ENCODE measurements around the gene HDAC11. TPM values are rescaled to one million over a fixed set of nuclear protein-coding genes. Genes with fewer than 3 reads are reported as not detected.

HDAC11 gene
- total and polyA plus RNA-seq, 4 experiments from 2014 or later, result 5.0 to 8.8 (median 7.4) TPM

GRCh38 chr3:13529196-13530112 lies 49.3 kb downstream of the HDAC11 start:
- no peaks in the 10 kb centered on the region for H3K36me3 ChIP-seq (ENCODE audit: insufficient read depth, low read length)
- CTCF ChIA-PET (ENCODE audit: partially characterized antibody), result no interaction called here
- H3K4me3 ChIP-seq (ENCODE audit: low read length in 2 of 2), result no peak overlapping the region
- H3K4me1 ChIP-seq (ENCODE audit: insufficient read depth, low read length), result no peaks in the 10 kb centered on the region
- no peaks in the 10 kb centered on the region for H3K36me3 Mint-ChIP-seq
- peaks cover 4 to 5% of the 10 kb centered on the region in 2 donors for H3K27me3 Mint-ChIP-seq
- intact Hi-C loops (cut with micrococcal nuclease), result no loop called here
- H3K27ac Mint-ChIP-seq, result no peak overlapping the region
- POLR2A ChIA-PET (ENCODE audit: partially characterized antibody), result no interaction called here
- no peaks in the 10 kb centered on the region for H3K27me3 ChIP-seq (ENCODE audit: insufficient read depth, low read length)
- H3K9me3 Mint-ChIP-seq, result no peaks in the 10 kb centered on the region
- no peaks in the 10 kb centered on the region for H3K4me1 Mint-ChIP-seq
- no peaks in the 10 kb centered on the region for H3K9me3 ChIP-seq (ENCODE audit: control insufficient read depth in 1 of 2, low read length in 2 of 2)
- H3K27ac ChIP-seq (ENCODE audit: low read depth, low read length), result no peak overlapping the region
- no peak overlapping the region for H3K4me3 Mint-ChIP-seq
- no peak for DNase-seq

- no peaks in the 10 kb centered on the region for H3K9me3 Mint-ChIP-seq
- no peak overlapping the region for H3K4me3 Mint-ChIP-seq
- peaks cover 4 to 9% of the 10 kb centered on the region in 2 donors for H3K27me3 Mint-ChIP-seq
- DNase-seq, result no peak
- CTCF ChIA-PET (ENCODE audit: partially characterized antibody), result no interaction called here
- H3K27ac Mint-ChIP-seq, result no peak overlapping the region
- no peaks in the 10 kb centered on the region for H3K36me3 ChIP-seq (ENCODE audit: insufficient read depth, low read length)
- no peak overlapping the region for H3K4me3 ChIP-seq (ENCODE audit: low read length in 2 of 2)
- H3K4me1 Mint-ChIP-seq, result no peaks in the 10 kb centered on the region
- POLR2A ChIA-PET (ENCODE audit: partially characterized antibody), result no interaction called here
- H3K36me3 Mint-ChIP-seq, result no peaks in the 10 kb centered on the region
- intact Hi-C loops (cut with micrococcal nuclease), result no loop called here
- H3K27me3 ChIP-seq (ENCODE audit: insufficient read depth, low read length), result no peaks in the 10 kb centered on the region
- no peaks in the 10 kb centered on the region for H3K9me3 ChIP-seq (ENCODE audit: control insufficient read depth in 1 of 2, low read length in 2 of 2)
- H3K27ac ChIP-seq (ENCODE audit: low read depth, low read length), result no peak overlapping the region
- no peaks in the 10 kb centered on the region for H3K4me1 ChIP-seq (ENCODE audit: insufficient read depth, low read length)
Observed at GRCh38 chr3:13530241-13531009, 50.3 kb downstream of the HDAC11 start.

- no peak for DNase-seq
- Mint-ChIP-seq H3K27me3 (peaks cover 12 to 16% of the 10 kb centered on the region in 2 donors), H3K4me3 (no peak overlapping the region), H3K9me3 (peaks cover 0 to under 1% (median 0%) of the 10 kb centered on the region in 8 donors), H3K36me3 (no peaks in the 10 kb centered on the region), H3K4me1 (peaks cover 0 to 8% (median 2%) of the 10 kb centered on the region in 4 donors), H3K27ac (peak overlapping the region in 1 of 7 donors; percentile 50)
- no peak overlapping the region for H3K4me3 ChIP-seq (ENCODE audit: low read length in 2 of 2)
- ChIA-PET POLR2A (ENCODE audit: partially characterized antibody) (no interaction called here), CTCF (ENCODE audit: partially characterized antibody) (no interaction called here)
- no peak overlapping the region for H3K27ac ChIP-seq (ENCODE audit: low read depth, low read length)
- H3K36me3 ChIP-seq (ENCODE audit: insufficient read depth, low read length), result no peaks in the 10 kb centered on the region
- intact Hi-C loops (cut with micrococcal nuclease), result no loop called here
- no peaks in the 10 kb centered on the region for H3K27me3 ChIP-seq (ENCODE audit: insufficient read depth, low read length)
- H3K4me1 ChIP-seq (ENCODE audit: insufficient read depth, low read length), result no peaks in the 10 kb centered on the region
- H3K9me3 ChIP-seq (ENCODE audit: control insufficient read depth in 1 of 2, low read length in 2 of 2), result no peaks in the 10 kb centered on the region
Observed at GRCh38 chr3:13532085-13532484, 52.0 kb downstream of the HDAC11 start.

GRCh38 chr3:13532631-13533030 lies 52.5 kb downstream of the HDAC11 start:
- POLR2A ChIA-PET (ENCODE audit: partially characterized antibody), result no interaction called here
- CTCF ChIA-PET (ENCODE audit: partially characterized antibody), result no interaction called here
- H3K9me3 ChIP-seq (ENCODE audit: control insufficient read depth in 1 of 2, low read length in 2 of 2), result no peaks in the 10 kb centered on the region
- Mint-ChIP-seq H3K9me3 (peaks cover 0 to 4% (median 0%) of the 10 kb centered on the region in 8 donors), H3K4me3 (no peak overlapping the region), H3K36me3 (no peaks in the 10 kb centered on the region), H3K4me1 (peaks cover 0 to 8% (median 2%) of the 10 kb centered on the region in 4 donors), H3K27me3 (peaks cover 12 to 16% of the 10 kb centered on the region in 2 donors), H3K27ac (no peak overlapping the region)
- no peak overlapping the region for H3K4me3 ChIP-seq (ENCODE audit: low read length in 2 of 2)
- intact Hi-C loops (cut with micrococcal nuclease), result no loop called here
- H3K4me1 ChIP-seq (ENCODE audit: insufficient read depth, low read length), result no peaks in the 10 kb centered on the region
- no peaks in the 10 kb centered on the region for H3K27me3 ChIP-seq (ENCODE audit: insufficient read depth, low read length)
- DNase-seq, result no peak
- no peaks in the 10 kb centered on the region for H3K36me3 ChIP-seq (ENCODE audit: insufficient read depth, low read length)
- H3K27ac ChIP-seq (ENCODE audit: low read depth, low read length), result no peak overlapping the region

- H3K36me3 ChIP-seq (ENCODE audit: insufficient read depth, low read length), result no peaks in the 10 kb centered on the region
- Mint-ChIP-seq H3K36me3 (no peaks in the 10 kb centered on the region), H3K27ac (no peak overlapping the region), H3K4me3 (no peak overlapping the region), H3K27me3 (peaks cover 12 to 17% of the 10 kb centered on the region in 2 donors), H3K4me1 (peaks cover 0 to 8% (median 2%) of the 10 kb centered on the region in 4 donors), H3K9me3 (peaks cover 0 to 4% (median 0%) of the 10 kb centered on the region in 8 donors)
- no peaks in the 10 kb centered on the region for H3K4me1 ChIP-seq (ENCODE audit: insufficient read depth, low read length)
- intact Hi-C loops (cut with micrococcal nuclease), result no loop called here
- H3K27me3 ChIP-seq (ENCODE audit: insufficient read depth, low read length), result no peaks in the 10 kb centered on the region
- H3K27ac ChIP-seq (ENCODE audit: low read depth, low read length), result no peak overlapping the region
- ChIA-PET CTCF (ENCODE audit: partially characterized antibody) (no interaction called here), POLR2A (ENCODE audit: partially characterized antibody) (no interaction called here)
- no peaks in the 10 kb centered on the region for H3K9me3 ChIP-seq (ENCODE audit: control insufficient read depth in 1 of 2, low read length in 2 of 2)
- H3K4me3 ChIP-seq (ENCODE audit: low read length in 2 of 2), result no peak overlapping the region
- DNase-seq, result no peak
Observed at GRCh38 chr3:13533885-13534301, 53.8 kb downstream of the HDAC11 start.

GRCh38 chr3:13535526-13535875 lies 55.4 kb downstream of the HDAC11 start:
- Histone ChIP-seq H3K9me3 (ENCODE audit: control insufficient read depth in 1 of 2, low read length in 2 of 2) (no peaks in the 10 kb centered on the region), H3K4me3 (ENCODE audit: low read length in 2 of 2) (no peak overlapping the region), H3K36me3 (ENCODE audit: insufficient read depth, low read length) (no peaks in the 10 kb centered on the region), H3K27me3 (ENCODE audit: insufficient read depth, low read length) (no peaks in the 10 kb centered on the region), H3K27ac (ENCODE audit: low read depth, low read length) (no peak overlapping the region), H3K4me1 (ENCODE audit: insufficient read depth, low read length) (no peaks in the 10 kb centered on the region)
- intact Hi-C loops (cut with micrococcal nuclease), result no loop called here
- H3K4me3 Mint-ChIP-seq, result no peak overlapping the region
- no peaks in the 10 kb centered on the region for H3K36me3 Mint-ChIP-seq
- POLR2A ChIA-PET (ENCODE audit: partially characterized antibody), result no interaction called here
- no peak overlapping the region for H3K27ac Mint-ChIP-seq
- peaks cover 0 to 4% (median 1%) of the 10 kb centered on the region in 8 donors for H3K9me3 Mint-ChIP-seq
- H3K4me1 Mint-ChIP-seq, result peaks cover 0 to 8% (median 2%) of the 10 kb centered on the region in 4 donors
- CTCF ChIA-PET (ENCODE audit: partially characterized antibody), result no interaction called here
- no peak for DNase-seq
- H3K27me3 Mint-ChIP-seq, result peaks cover 11 to 21% of the 10 kb centered on the region in 2 donors

GRCh38 chr3:13535905-13536304 lies 55.8 kb downstream of the HDAC11 start:
- Mint-ChIP-seq H3K27me3 (peaks cover 9 to 21% of the 10 kb centered on the region in 2 donors), H3K27ac (no peak overlapping the region), H3K36me3 (no peaks in the 10 kb centered on the region), H3K4me1 (peaks cover 0 to 8% (median 2%) of the 10 kb centered on the region in 4 donors), H3K4me3 (no peak overlapping the region), H3K9me3 (peaks cover 0 to 6% (median 2%) of the 10 kb centered on the region in 8 donors)
- no peak for DNase-seq
- no peak overlapping the region for H3K4me3 ChIP-seq (ENCODE audit: low read length in 2 of 2)
- no peaks in the 10 kb centered on the region for H3K27me3 ChIP-seq (ENCODE audit: insufficient read depth, low read length)
- ChIA-PET POLR2A (ENCODE audit: partially characterized antibody) (no interaction called here), CTCF (ENCODE audit: partially characterized antibody) (no interaction called here)
- H3K4me1 ChIP-seq (ENCODE audit: insufficient read depth, low read length), result no peaks in the 10 kb centered on the region
- no peak overlapping the region for H3K27ac ChIP-seq (ENCODE audit: low read depth, low read length)
- intact Hi-C loops (cut with micrococcal nuclease), result no loop called here
- no peaks in the 10 kb centered on the region for H3K36me3 ChIP-seq (ENCODE audit: insufficient read depth, low read length)
- no peaks in the 10 kb centered on the region for H3K9me3 ChIP-seq (ENCODE audit: control insufficient read depth in 1 of 2, low read length in 2 of 2)
